Thymus (tissue), 11 donors: ENCODE measurements around the gene VPS37D. TPM values are rescaled to one million over a fixed set of nuclear protein-coding genes. Genes with fewer than 3 reads are reported as not detected.
"Not testable (repeated sequence)": the region's sequence is repeated elsewhere in the genome, so short reads cannot be mapped to it uniquely, and the experiment has no call there.

Experiments
- DNase-seq, 9 donors: peaks; one replicate each; pipeline ENCODE4 v3.0.0-alpha.2; 2013; ENCODE audit warnings: low spot score in 9 of 9, low read depth in 6 of 9, missing footprints in 1 of 9
- H3K27ac ChIP-seq, 2 donors: one replicate each; pipeline ENCODE4 v1.5.1; 2013; ENCODE audit warnings: control low read depth in 1 of 2, low read depth in 1 of 2, low read length in 1 of 2, mild to moderate bottlenecking in 1 of 2, moderate library complexity in 1 of 2
- H3K27me3 ChIP-seq, 2 donors: one replicate each; pipeline ENCODE4 v1.5.1; 2013; ENCODE audit warnings: low read length in 1 of 2; ENCODE audit not compliant: control insufficient read depth in 2 of 2, insufficient read depth in 1 of 2
- H3K36me3 ChIP-seq, 2 donors: one replicate each; pipeline ENCODE4 v1.5.1; 2013; ENCODE audit warnings: low read length in 1 of 2, mild to moderate bottlenecking in 1 of 2, moderate library complexity in 1 of 2; ENCODE audit not compliant: control insufficient read depth in 2 of 2, insufficient read depth in 2 of 2
- H3K4me1 ChIP-seq, 2 donors: one replicate each; pipeline ENCODE4 v1.5.1; 2013; ENCODE audit warnings: low read length in 2 of 2; ENCODE audit not compliant: control insufficient read depth in 2 of 2, insufficient read depth in 2 of 2
- H3K4me3 ChIP-seq, 2 donors: one replicate each; pipeline ENCODE4 v1.5.1; 2013; ENCODE audit warnings: low read length in 2 of 2, control low read depth in 1 of 2, mild to moderate bottlenecking in 1 of 2
- H3K9me3 ChIP-seq, 2 donors: one replicate each; pipeline ENCODE4 v1.5.1; 2013; ENCODE audit warnings: low read length in 1 of 2, mild to moderate bottlenecking in 1 of 2; ENCODE audit not compliant: control insufficient read depth in 2 of 2, insufficient read depth in 1 of 2
- whole genome bisulfite sequencing: extraction: QIAGEN DNeasy Blood & Tissue Kit; methylation state at CpG from one replicate; pipeline ENCODE4 v1.1.7; 2013; 5-methylcytosine and 5-hydroxymethylcytosine counted together
- polyA plus RNA-seq: library from polyadenylated mRNA; stranded (reverse); fragments of 200-250 nt; gene quantifications from one replicate; pipeline ENCODE4 v1.2.3, GENCODE V29; 2013
- total RNA-seq: library from RNA; stranded (reverse); fragments of 120-200 nt; gene quantifications from one replicate; pipeline ENCODE4 v1.2.4, GENCODE V29; 2013
- donor health status: healthy.

VPS37D gene
- total and polyA plus RNA-seq, 2 donors = 1.2 to 2.7 TPM

GRCh38 chr7:73705551-73705920, 37.9 kb downstream of the VPS37D start:
- no peaks in the 10 kb centered on the region for H3K9me3 ChIP-seq
- WGBS = 89% methylated on average over 10 of the region's 10 CpGs
- no peak overlapping the region for H3K4me3 ChIP-seq
- H3K4me1 ChIP-seq = peaks cover 16% of the 10 kb centered on the region in 2 donors
- no peak for DNase-seq
- no peak overlapping the region for H3K27ac ChIP-seq
- H3K27me3 ChIP-seq = peaks cover 0 to 13% of the 10 kb centered on the region in 2 donors
- H3K36me3 ChIP-seq = no peaks in the 10 kb centered on the region

- WGBS = 67% methylated on average over 25 of the region's 25 CpGs
- Histone ChIP-seq H3K36me3 (no peaks in the 10 kb centered on the region), H3K27ac (no peak overlapping the region), H3K4me1 (peaks cover 16% of the 10 kb centered on the region in 2 donors), H3K4me3 (no peak overlapping the region), H3K27me3 (peaks cover 0 to 13% of the 10 kb centered on the region in 2 donors), H3K9me3 (no peaks in the 10 kb centered on the region)
- no peak for DNase-seq
Measured at GRCh38 chr7:73706126-73707044, 38.8 kb downstream of the VPS37D start.

- Histone ChIP-seq H3K9me3 (no peaks in the 10 kb centered on the region), H3K36me3 (no peaks in the 10 kb centered on the region), H3K27me3 (peaks cover 0 to 13% of the 10 kb centered on the region in 2 donors), H3K27ac (no peak overlapping the region), H3K4me3 (no peak overlapping the region), H3K4me1 (peaks cover 16% of the 10 kb centered on the region in 2 donors)
- 38% methylated on average over 15 of the region's 15 CpGs for WGBS
- DNase-seq = no peak
Measured at GRCh38 chr7:73707045-73707631, 39.5 kb downstream of the VPS37D start.

GRCh38 chr7:73708961-73709549, 41.4 kb downstream of the VPS37D start:
- 94% methylated on average over 16 of the region's 16 CpGs for WGBS
- Histone ChIP-seq H3K4me1 (peaks cover 8 to 12% of the 10 kb centered on the region in 2 donors), H3K27ac (no peak overlapping the region), H3K27me3 (peaks cover 0 to 5% of the 10 kb centered on the region in 2 donors), H3K36me3 (no peaks in the 10 kb centered on the region), H3K9me3 (no peaks in the 10 kb centered on the region), H3K4me3 (no peak overlapping the region)
- no peak for DNase-seq

- peaks cover 0 to 3% of the 10 kb centered on the region in 2 donors for H3K9me3 ChIP-seq
- no peaks in the 10 kb centered on the region for H3K36me3 ChIP-seq
- DNase-seq = no peak
- H3K27ac ChIP-seq = no peak overlapping the region
- peaks cover 4 to 10% of the 10 kb centered on the region in 2 donors for H3K27me3 ChIP-seq
- H3K4me3 ChIP-seq = no peak overlapping the region
- 88% methylated on average over 1 of the region's 1 CpG for WGBS
- peaks cover 0 to 24% of the 10 kb centered on the region in 2 donors for H3K4me1 ChIP-seq
Measured at GRCh38 chr7:73712773-73713172, 45.1 kb downstream of the VPS37D start.

GRCh38 chr7:73713319-73713718, 45.7 kb downstream of the VPS37D start:
- DNase-seq, H3K36me3 ChIP-seq, H3K27ac ChIP-seq, H3K4me3 ChIP-seq, H3K9me3 ChIP-seq: not testable (repeated sequence)
- WGBS = 94% methylated on average over 6 of the region's 6 CpGs
- H3K4me1 ChIP-seq = peaks cover 3 to 29% of the 10 kb centered on the region in 2 donors
- H3K27me3 ChIP-seq = peaks cover 7 to 15% of the 10 kb centered on the region in 2 donors

- H3K9me3 ChIP-seq = peaks cover 0 to 3% of the 10 kb centered on the region in 2 donors
- peaks cover 10 to 43% of the 10 kb centered on the region in 2 donors for H3K4me1 ChIP-seq
- H3K27ac ChIP-seq = no peak overlapping the region
- peaks cover 22 to 34% of the 10 kb centered on the region in 2 donors for H3K27me3 ChIP-seq
- no peaks in the 10 kb centered on the region for H3K36me3 ChIP-seq
- WGBS = 41% methylated on average over 16 of the region's 16 CpGs
- peak in 2 of 9 donors; percentile 39 to 57 for DNase-seq
- no peak overlapping the region for H3K4me3 ChIP-seq
Measured at GRCh38 chr7:73715648-73716317, 48.2 kb downstream of the VPS37D start.

- Histone ChIP-seq H3K36me3 (no peaks in the 10 kb centered on the region), H3K9me3 (peaks cover 0 to 3% of the 10 kb centered on the region in 2 donors), H3K27me3 (peaks cover 22 to 38% of the 10 kb centered on the region in 2 donors), H3K27ac (no peak overlapping the region), H3K4me3 (no peak overlapping the region), H3K4me1 (peaks cover 10 to 43% of the 10 kb centered on the region in 2 donors)
- DNase-seq = no peak
- 77% methylated on average over 4 of the region's 4 CpGs for WGBS
Measured at GRCh38 chr7:73716318-73716890, 48.8 kb downstream of the VPS37D start.
